CD4-positive, alpha-beta T cell treated with Interleukin-1 beta for 1 hour (primary cell): ENCODE measurements around the gene CACNB3.
A peak's percentile ranks its signal among the peaks of the same experiment; 100 is the strongest.

ENCODE experiments used
- DNase-seq, 2 donors: peaks; one replicate each; pipeline ENCODE4 v3.0.0-alpha.2; 2020 to 2022

The CACNB3 gene

GRCh38 chr12:48788854-48789775 is 29.2 kb upstream of the CACNB3 start, which contains the start of gene ADCY6:
ADCY6 (minus strand) TSS chr12:48789089; CDS start chr12:48783434, 5,655 bp downstream.
- no peak for DNase-seq

- DNase-seq, result no peak
These were observed 28.4 kb upstream of the CACNB3 start for GRCh38 chr12:48789858-48790326.

DNA sequence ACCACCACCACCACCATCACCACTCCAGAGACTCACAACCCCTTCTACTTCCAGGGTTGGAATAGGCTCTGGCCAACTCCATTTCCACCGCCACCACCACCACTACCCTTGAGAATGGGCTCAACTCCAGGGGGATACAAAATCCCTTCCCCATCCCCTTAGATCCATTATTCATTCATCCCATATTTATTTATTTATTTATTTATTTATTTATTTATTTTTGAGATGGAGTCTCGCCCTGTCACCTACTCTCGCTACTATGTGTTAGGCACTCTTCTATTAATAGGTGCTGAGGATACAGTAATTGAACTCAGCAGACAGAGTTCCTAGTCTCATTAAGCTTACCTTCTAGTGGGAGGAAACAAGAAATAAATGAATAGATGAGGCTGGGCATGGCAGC is 24.6 kb upstream of the CACNB3 start:
- DNase-seq, result no peak

- DNase-seq, result no peak
These were observed 23.4 kb upstream of the CACNB3 start for GRCh38 chr12:48794870-48795269.

GRCh38 chr12:48795550-48796455 is 22.5 kb upstream of the CACNB3 start:
- peak; percentile 33 to 60 for DNase-seq

- no peak for DNase-seq
These were observed 21.3 kb upstream of the CACNB3 start for GRCh38 chr12:48796976-48797375.

GRCh38 chr12:48800457-48800856 is 17.8 kb upstream of the CACNB3 start:
- no peak for DNase-seq

GRCh38 chr12:48800971-48801370 is 17.3 kb upstream of the CACNB3 start:
- DNase-seq, result no peak

DNA sequence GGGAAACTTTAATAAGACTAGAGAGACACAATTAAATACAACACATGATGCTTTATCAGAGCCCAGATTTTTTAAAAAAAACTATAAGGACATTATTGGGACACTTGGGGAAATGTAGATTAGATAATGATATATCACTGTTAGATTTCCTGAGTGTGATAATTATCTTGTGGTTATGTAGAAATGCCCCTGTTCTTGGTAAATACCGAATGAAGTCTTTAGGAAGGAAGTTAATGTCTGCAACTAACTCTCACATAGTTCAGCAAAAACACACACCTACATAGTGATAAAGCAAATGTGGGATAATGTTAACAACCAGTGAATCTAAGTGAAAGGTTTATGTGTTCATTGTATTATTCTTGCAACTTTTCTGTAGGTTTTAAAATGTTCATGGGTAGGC is 14.6 kb upstream of the CACNB3 start:
- DNase-seq, result no peak

DNA sequence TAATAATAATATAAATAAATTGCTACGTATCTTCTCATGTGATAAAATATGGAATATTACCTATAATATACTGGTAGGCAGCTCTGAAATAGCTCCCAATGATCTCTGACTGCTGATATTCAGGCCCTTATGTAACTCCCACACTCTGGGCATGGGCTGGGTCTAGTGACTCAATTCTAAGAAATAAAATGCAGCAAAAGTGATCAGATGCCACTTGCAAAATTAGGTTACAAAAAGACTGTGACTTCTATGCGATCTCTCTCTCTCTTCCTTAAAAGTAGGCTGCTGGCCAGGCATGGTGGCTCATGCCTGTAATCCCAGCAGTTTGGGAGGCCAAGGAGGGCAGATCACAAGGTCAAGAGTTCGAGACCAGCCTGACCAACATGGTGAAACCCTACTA is 10.3 kb upstream of the CACNB3 start:
- no peak for DNase-seq

DNA sequence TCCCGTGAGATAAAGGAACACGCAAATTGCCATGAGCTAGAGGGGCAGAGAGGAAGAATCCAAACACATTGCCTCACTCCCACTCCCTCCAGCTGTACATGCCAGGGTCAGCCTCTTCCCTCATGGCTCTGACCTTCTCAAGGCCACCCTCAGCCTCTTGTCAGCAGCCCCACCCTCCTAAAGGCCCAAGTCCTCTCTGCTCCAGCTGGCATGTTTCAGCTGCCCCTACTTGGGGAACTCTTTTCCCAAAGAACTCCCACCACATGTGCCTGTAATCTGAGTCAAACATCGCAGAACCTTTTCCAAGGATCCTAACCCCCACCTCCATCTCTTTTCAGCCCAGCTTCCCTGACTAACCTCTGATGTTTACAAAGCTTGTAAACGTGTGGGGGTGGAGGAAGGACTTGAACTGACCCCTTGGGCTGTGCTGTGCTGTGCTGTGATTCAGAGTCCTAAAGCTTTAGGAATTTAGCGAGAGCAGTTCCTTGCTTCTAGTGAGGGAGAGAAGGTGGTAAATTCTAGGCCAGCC is 7.3 kb upstream of the CACNB3 start:
- no peak for DNase-seq

GRCh38 chr12:48811437-48812090 is 6.7 kb upstream of the CACNB3 start:
- DNase-seq, result no peak

- DNase-seq, result no peak
These were observed 5.9 kb upstream of the CACNB3 start for GRCh38 chr12:48812389-48812788.

DNA sequence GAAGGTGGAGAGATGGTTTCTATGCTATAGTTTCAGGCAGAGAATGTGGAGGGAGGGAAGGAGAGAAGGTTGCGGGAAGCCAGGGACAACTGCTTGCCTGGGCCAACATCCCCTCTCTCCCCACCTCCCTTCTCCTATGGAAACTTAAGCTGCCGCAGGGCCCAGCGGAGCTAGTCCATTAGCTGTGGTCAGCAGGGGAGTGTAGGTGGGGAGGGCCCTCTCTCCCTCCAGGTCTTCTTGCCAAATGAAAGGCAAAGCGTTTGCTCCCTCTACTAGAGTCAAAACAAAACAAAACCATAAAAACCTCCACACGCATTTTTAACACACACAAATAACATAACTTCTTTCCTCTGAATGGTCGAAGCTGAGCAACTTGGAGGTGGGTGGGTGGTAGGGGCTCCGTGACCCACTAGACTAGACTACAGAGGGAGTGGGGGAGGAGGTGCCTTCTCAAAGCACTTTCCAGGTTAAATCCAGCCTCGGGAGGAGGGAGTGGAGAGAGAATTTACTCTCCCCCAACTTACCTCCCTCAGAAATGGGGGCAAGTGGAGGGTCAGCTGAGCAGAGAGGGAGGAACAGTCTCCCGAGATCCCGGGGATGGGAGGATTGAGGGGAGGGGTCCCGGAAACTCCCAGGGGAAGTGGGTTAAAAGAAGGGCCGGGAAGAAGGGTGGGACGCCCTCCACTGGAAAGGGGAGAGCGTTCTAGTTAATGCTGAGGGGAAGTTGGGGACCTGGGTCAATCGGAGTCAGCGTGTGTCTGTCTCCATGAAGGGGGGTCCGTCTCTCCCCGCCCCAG is 4.6 kb upstream of the CACNB3 start:
- no peak for DNase-seq

DNA sequence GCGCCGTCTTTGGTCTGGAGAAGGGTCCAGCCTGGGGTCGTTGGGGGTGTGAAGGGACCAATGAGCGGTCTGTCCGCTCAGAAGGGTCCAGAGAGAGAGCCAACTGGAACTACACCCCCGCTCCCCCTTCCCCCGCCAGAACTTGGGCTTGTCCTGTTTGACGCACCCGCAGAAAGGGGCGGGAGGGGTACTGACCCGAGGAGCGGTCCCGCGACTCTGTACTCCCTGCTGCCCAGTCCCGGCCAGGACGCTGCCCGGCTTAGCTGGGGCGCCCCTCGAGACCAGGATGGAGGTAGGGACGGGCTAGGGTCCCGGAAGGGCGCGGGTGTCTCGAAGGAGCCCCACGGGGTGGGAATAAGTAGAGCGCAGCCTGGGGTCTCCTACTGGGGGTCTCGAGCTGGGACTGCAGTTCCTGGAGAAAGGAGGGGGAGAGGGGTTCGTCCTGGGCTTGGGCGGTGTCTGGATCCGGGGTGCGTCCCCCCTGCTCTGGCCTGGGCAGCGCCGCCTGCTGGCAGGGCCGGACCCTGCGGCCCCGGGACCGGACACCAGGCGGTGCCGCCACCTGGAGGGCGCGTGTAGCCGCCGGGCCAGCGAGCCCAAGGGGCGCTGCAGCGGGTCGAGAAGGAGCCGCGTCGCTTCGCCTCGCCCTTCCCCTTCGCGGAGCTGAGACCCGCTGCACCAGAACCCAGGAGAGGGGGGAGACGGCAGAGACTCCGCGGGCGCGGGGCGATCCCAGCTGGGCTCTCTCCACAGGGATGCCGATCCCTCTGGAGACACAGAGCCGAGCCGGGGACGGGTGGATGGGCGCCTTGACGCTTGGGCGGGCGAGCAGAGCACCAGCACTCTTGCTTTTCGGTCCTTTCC is 3.8 kb upstream of the CACNB3 start:
- peak; percentile 79 to 83 for DNase-seq

DNA sequence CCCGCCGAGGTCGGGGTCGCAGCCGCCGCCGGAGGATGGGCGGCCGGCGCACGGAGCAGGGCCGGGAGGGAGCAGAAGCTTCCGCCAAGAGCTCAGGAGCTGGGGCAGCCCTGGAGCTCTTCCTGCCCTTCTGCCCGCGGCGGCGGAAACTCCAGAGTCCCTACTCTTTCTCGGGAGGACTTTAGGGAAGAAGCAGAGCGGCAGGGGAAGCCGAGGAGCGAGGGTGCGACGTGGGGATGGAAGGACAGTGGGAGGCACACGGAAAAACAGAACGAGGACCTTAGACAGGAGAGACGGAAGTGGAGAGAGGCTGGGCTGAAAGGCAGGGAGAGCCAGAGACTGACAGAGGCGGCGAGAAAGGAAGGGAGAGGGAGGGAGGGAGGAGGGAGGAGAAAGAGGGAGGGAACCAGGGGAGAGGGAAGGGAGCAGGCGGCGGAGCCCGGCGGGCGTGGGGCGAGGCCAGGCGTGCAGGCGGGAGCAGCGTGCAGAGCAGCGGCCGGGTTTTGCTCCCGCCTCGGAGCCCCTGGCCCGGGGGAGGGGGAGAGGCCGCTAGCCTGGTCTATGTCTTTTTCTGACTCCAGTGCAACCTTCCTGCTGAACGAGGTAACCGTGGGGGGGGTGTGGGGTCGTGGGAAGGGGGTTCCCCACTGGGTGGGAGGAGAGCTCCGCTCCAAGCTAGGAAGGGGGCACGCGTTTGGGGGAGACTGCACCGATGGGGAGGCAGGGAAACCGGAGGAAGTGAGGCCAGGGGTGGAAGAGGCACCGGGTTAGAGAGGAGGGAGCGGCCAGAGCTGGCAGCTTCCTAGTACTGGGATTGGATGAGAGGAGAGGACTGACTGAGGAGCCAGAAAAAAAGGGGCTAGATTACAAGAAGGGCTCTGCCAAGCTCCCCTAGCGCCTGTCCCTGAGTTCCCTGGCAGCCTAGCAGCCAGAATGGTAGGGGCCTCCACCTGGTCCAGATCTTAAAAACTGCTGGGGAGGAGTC is 2.9 kb upstream of the CACNB3 start:
- peak; percentile 9 to 20 for DNase-seq

DNA sequence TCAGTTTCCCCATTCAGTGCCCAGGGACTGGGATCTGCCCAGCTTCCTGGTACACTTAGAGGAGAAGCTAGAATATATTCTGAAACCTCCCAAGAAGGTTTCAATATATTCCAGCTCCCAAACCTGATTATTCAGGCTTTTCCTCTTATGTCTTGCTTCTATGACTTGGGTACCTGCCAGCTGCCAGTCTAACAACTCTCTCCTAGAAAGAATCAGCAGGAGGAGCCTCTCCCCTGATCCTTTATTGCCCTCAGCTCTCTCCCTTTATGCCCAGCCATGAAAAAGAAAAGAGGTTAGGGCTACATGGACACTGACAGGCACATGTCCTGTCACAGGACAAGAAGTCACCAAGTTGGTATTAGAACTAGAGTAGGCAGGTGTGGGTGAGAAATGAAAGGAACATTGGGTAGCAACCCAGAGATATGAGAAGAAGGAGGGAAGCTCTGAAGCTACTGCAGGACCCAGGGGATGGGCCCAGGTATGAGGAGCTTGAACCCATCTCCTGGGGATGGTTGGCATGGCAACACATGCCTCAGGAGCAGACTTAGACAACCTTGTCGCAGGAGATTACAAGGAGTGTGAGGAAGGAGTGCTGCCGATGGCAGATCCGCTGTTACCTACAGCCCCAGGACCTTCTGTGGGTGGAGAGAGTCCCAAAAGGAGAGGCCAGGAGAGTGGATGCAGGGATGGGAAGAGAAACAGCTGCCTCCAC is 2.0 kb upstream of the CACNB3 start:
- DNase-seq, result no peak

GRCh38 chr12:48818831-48819590 is 715 bp downstream of the CACNB3 start:
- DNase-seq, result peak; percentile 25 to 50
